ENCODE data around the gene CAPN5. TPM values are rescaled to one million over a fixed set of nuclear protein-coding genes. Genes with fewer than 3 reads are reported as not detected.

CAPN5 gene
- total RNA-seq, 1 experiment from 2014 or later, result 5.5 TPM

- no peak for DNase-seq (ENCODE audit: low read depth)
Measured at GRCh38 chr11:77117492-77117891, 50.7 kb downstream of the CAPN5 start.

- DNase-seq (ENCODE audit: low read depth), result no peak
Measured at GRCh38 chr11:77118086-77118485, 51.3 kb downstream of the CAPN5 start.

DNA sequence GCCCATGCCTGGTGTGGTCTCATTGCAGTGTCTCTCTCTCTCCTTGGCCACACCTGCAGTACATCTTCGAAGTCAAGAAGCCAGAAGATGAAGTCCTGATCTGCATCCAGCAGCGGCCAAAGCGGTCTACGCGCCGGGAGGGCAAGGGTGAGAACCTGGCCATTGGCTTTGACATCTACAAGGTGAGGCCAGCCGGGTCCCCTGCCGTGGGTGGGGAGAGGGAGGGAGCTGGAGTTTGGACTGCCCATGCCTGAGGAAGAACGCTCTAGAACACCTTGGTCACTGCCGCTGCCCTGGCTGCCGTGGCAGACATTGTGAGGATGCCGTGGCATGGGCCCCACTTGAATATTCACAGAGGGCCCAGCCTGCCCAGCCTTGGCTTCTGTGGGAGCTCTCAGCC is 52.2 kb downstream of the CAPN5 start:
- DNase-seq (ENCODE audit: low read depth), result no peak

DNA sequence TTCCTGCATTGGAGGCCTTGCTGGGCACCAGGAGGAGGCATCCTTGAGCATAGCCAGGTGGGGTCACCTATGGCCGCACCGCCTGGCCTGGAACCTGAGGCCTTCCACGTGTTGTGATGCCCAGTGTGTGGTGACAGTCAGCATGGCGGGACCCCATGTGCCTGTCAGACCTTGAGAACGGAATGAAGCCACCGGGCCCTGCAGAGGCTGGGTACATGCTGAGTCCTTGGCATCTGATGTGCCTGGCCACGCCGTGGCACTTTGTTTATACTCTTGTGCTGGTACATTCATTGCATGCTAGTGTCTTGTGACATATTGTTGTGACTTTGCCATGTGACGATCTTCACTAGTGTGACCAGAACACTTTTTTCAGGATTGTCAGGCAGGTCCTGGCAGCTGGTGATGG is 52.8 kb downstream of the CAPN5 start:
- no peak for DNase-seq (ENCODE audit: low read depth)

DNA sequence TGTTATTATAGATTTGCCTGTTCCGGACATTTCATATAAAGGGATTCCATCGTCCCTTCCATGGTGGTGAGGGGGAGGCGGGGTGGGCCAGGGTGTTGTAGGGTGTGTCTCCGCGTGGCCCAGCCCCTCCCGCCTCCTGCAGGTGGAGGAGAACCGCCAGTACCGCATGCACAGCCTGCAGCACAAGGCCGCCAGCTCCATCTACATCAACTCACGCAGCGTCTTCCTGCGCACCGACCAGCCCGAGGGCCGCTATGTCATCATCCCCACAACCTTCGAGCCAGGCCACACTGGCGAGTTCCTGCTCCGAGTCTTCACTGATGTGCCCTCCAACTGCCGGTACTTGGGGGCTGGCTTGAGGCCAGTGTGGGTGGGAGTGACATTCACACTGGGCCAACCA is 53.8 kb downstream of the CAPN5 start:
- no peak for DNase-seq (ENCODE audit: low read depth)

DNA sequence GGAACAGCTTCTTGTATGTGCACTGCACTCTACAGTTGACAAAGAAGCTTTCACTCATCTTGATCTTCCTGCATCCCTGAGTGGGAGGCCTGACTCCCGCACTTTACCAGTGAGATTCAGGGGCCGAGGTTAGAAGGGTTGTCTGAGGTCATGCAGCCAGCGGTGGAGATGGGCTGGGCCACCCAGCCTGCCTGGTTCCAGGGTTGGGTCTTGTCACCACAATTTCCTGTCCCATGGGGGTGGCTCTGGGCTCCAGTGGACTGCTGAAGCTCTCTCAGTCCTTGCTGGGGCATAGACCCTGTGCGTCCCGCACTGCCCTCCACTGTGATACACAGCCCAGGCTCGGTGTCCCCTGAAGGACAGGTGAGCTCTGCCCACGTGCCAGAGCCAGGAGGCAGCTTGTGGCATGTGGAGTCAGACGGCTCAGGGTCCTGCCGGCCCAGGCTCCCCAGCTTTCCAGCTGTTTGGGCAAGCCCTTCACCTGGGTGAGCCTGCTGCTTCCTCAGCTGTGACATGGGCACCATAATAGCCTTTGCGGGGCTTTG is 54.4 kb downstream of the CAPN5 start:
- no peak for DNase-seq (ENCODE audit: low read depth)

GRCh38 chr11:77121876-77122575 is 55.3 kb downstream of the CAPN5 start:
- DNase-seq (ENCODE audit: low read depth), result no peak

DNA sequence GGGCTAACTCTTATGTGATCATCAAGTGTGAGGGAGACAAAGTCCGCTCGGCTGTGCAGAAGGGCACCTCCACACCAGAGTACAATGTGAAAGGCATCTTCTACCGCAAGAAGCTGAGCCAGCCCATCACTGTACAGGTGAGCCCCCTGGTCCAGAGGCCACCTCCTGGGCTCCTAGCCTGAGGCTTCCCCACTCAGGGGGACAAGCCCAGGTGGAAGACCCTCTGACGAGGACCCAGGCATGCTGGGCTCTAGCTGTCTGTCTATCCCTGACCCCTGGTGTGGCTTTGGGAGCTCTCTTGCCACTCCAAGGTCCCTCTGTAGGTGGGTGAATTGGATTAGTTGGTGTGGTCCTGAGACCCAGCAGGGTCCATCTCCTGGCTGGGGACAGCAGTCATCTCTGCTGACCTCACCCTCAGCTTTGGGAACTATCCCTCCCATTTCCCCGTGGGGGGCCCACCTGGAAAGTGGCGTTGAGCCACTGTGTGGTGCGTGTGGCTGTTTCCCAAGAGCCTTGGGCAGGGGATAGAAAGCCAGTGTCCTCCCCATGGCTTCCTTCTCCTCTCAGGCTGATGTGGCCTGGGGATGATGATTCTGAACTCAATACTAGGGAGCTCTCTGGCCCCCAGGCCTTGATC is 55.9 kb downstream of the CAPN5 start:
- DNase-seq (ENCODE audit: low read depth), result no peak

DNA sequence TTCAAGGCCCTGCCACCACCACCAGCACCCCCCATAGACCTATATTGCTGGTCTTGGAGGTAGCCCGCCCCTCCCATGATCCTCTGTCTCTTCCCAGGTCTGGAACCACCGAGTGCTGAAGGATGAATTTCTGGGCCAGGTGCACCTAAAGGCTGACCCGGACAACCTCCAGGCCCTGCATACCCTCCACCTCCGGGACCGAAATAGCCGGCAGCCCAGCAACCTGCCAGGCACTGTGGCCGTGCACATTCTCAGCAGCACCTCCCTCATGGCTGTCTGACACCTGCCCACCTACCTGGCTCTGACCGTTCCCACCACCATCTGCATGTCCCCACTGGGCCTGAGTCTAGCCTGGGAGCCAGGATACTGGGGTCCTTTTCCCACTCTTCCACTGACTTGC is 56.8 kb downstream of the CAPN5 start:
- DNase-seq (ENCODE audit: low read depth), result no peak

DNA sequence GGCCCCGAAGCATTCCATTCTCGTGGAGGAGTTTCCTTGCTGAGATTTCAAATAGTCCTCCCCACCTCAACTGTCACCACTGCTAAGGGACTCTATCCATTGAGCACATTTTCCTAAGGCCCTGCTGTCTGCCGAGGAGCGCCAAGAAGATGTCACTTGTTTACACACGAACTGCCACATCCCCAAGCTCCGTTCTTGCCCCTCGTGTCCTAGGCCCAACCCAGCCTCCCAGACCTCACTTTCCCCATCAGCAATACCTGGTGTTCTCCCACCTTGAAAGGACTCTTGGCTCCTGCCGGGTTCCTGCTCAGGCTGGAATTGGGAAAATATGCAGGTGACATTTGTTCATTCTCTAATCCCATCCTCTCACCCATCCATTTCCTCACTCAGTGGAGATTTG is 57.3 kb downstream of the CAPN5 start:
- no peak for DNase-seq (ENCODE audit: low read depth)

- no peak for DNase-seq (ENCODE audit: low read depth)
Measured at GRCh38 chr11:77124488-77124887, 57.7 kb downstream of the CAPN5 start.

DNA sequence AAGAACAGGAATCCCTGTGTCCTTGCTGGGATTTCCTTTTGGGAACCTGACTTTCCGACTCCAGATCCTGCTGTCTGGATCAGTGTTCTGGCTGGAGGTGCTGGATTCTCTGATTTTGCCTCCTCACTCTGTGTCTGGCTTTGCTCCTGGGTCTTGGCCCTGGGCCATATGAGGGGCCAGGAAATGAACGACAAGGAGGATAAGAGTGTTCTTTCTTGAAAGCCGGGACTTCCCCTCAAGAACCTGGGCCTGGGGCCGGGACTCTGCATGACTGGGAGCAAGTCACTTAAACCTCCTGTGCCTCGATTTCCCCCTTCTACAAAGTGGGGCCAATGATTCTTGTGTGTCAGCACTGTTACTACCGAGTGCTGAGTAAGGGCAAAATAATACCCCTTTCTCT is 58.4 kb downstream of the CAPN5 start:
- DNase-seq (ENCODE audit: low read depth), result no peak

DNA sequence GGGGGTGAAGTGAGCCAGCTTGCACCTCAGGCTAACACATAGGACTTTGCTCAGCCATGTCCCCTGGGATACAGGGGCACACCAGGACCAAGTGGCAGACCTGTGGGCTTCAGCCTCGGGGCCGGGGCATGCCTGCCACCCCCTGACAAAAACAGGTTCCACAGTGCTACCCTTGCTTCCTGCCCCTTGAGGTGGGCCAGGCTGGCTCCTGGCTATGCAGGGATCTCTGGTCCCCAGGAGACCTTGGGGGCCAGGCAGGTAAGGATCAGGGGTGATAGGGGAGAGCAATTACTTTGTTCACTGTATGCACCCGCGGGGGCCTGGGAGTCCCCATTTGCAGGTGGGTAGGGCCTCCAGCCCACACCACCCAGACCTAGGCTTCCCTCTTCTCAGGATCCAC is 58.9 kb downstream of the CAPN5 start:
- DNase-seq (ENCODE audit: low read depth), result no peak

DNA sequence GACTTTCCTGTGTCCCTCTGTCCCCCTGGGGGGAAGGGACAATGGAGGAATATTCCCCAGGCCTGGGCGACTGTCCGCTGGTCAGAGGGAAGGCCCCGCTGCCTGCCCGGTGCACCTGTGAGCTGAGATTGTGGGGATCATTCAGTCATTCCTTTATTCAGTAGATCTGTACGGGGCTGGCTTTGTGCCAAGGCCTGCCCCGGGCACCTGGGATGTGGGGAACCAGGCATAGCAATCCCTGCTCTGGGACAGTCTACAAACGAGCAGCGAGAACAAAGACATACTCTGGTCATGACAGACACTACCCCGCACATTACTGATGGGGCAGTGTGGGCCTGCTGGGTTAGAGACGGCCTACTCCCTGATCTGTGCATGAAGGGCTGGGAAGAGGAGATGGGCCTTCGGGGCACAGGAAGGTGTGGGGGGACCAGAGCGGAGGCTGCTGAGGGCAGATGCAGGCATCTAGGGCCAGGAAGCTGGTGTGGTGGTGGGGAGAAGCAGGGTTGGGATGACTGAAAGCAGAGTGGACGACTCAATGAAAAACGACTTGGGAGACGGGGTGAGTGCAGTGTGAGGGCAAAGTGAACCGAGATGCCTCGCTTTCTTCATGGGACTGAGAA is 59.5 kb downstream of the CAPN5 start:
- no peak for DNase-seq (ENCODE audit: low read depth)

GRCh38 chr11:77126861-77127234 is 60.1 kb downstream of the CAPN5 start:
- no peak for DNase-seq (ENCODE audit: low read depth)

GRCh38 chr11:77127235-77127911 is 60.6 kb downstream of the CAPN5 start:
- DNase-seq (ENCODE audit: low read depth), result peak; percentile 30

DNA sequence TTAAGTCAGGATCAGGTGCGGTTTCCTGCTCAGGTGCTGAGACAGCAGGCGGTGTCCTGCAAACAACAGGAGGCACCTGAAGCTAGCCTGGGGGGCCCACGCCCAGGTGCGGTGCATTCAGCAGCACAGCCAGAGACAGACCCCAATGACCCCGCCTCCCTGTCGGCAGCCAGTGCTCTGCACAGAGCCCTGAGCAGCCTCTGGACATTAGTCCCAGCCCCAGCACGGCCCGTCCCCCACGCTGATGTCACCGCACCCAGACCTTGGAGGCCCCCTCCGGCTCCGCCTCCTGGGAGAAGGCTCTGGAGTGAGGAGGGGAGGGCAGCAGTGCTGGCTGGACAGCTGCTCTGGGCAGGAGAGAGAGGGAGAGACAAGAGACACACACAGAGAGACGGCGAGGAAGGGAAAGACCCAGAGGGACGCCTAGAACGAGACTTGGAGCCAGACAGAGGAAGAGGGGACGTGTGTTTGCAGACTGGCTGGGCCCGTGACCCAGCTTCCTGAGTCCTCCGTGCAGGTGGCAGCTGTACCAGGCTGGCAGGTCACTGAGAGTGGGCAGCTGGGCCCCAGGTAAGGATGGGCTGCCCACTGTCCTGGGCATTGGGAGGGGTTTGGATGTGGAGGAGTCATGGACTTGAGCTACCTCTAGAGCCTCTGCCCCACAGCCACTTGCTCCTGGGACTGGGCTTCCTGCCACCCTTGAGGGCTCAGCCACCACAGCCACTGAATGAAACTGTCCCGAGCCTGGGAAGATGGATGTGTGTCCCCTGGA is 61.3 kb downstream of the CAPN5 start, which contains the start of gene MYO7A:
MYO7A (plus strand) TSS at position 327 of the 772 bp plus-strand sequence. CDS start 2,389 bp downstream, outside the sequence.
- peak; percentile 30 for DNase-seq (ENCODE audit: low read depth)

- DNase-seq (ENCODE audit: low read depth), result no peak
Measured at GRCh38 chr11:77129069-77129841, 62.5 kb downstream of the CAPN5 start.

DNA sequence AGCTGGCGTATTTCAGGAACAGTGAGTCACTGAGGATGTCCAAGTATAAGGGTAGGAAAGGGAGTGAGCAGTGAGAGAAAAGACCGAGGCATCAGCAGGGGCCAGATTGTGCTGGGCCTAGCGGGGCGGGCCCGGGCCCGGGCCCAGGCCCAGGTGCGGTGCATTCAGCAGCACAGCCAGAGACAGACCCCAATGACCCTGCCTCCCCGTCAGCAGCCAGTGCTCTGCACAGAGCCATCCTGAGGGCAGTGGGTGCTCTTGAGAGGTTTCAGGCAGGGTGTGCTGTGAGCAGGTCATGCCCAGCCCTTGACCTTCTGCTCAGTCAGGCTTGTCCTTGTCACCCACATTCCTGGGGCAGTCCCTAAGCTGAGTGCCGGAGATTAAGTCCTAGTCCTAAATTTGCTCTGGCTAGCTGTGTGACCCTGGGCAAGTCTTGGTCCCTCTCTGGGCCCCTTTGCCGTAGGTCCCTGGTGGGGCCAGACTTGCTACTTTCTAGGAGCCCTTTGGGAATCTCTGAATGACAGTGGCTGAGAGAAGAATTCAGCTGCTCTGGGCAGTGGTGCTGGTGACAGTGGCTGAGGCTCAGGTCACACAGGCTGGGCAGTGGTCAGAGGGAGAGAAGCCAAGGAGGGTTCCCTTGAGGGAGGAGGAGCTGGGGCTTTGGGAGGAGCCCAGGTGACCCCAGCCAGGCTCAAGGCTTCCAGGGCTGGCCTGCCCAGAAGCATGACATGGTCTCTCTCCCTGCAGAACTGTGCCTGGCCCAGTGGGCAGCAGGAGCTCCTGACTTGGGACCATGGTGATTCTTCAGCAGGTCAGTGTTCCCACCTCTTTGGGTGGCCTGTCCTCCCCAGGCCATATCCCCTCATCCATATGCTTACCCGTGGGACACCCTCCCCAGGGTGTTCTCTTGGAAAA is 63.3 kb downstream of the CAPN5 start:
- no peak for DNase-seq (ENCODE audit: low read depth)

All from Daoy (cell line).